HepG2 (cell line): ENCODE results near the gene ELOVL2. TPM values are rescaled to one million over a fixed set of nuclear protein-coding genes. Genes with fewer than 3 reads are reported as not detected.
A peak's percentile ranks its signal among the peaks of the same experiment; 100 is the strongest.

Source experiments
- AKAP8 ChIP-seq: sonication (generic); formaldehyde crosslinking; IDR thresholded peaks from 2 replicates; pipeline ENCODE4 v1.5.1; 2020; ENCODE audit warnings: mild to moderate bottlenecking, missing genetic modification reagents
- BORCS8-MEF2B ChIP-seq: sonication (generic); formaldehyde crosslinking; IDR thresholded peaks from 2 replicates; pipeline ENCODE4 v1.8.0; 2022; ENCODE audit warnings: mild to moderate bottlenecking, missing genetic modification reagents
- FOXK2 ChIP-seq: fragments of 450-650 bp; IDR thresholded peaks from 2 replicates; pipeline ENCODE4 v1.6.1; 2016
- HMG20A ChIP-seq: IDR thresholded peaks from 2 replicates; pipeline ENCODE4 v1.6.1; 2016; ENCODE audit warnings: borderline replicate concordance
- HNF4G ChIP-seq, 2 experiments: sonication (generic) in 1 of 2; formaldehyde crosslinking in 1 of 2; IDR thresholded peaks; 2 replicates each; pipeline versions ENCODE4 v1.4.0 to v1.6.1; 2011 to 2020; ENCODE audit warnings: borderline replicate concordance in 2 of 2, low read depth in 2 of 2, mild to moderate bottlenecking in 2 of 2, low read length in 1 of 2, missing genetic modification reagents in 1 of 2, moderate library complexity in 1 of 2
- JUNB ChIP-seq: sonication (generic); formaldehyde crosslinking; IDR thresholded peaks from 2 replicates; pipeline ENCODE4 v1.8.0; 2022; ENCODE audit warnings: missing genetic modification reagents, mild to moderate bottlenecking, borderline replicate concordance
- MAF1 ChIP-seq: sonication (generic); formaldehyde crosslinking; IDR thresholded peaks from 2 replicates; pipeline ENCODE4 v1.5.0; 2020; ENCODE audit warnings: missing genetic modification reagents, borderline replicate concordance
- NR2F2 ChIP-seq: IDR thresholded peaks from 2 replicates; pipeline ENCODE4 v1.6.1; 2012; ENCODE audit warnings: low read depth, inconsistent platforms, borderline replicate concordance
- REST ChIP-seq, 2 experiments: IDR thresholded peaks; 2 replicates each; pipeline ENCODE4 v1.6.1; 2011 to 2012; ENCODE audit warnings: low read length in 2 of 2, borderline replicate concordance in 1 of 2, low read depth in 1 of 2, mild to moderate bottlenecking in 1 of 2, moderate library complexity in 1 of 2
- SRSF1 ChIP-seq: fragments of 200-400 bp; formaldehyde crosslinking; optimal IDR thresholded peaks from 2 replicates; pipeline ENCODE3; 2017; ENCODE audit warnings: mild to moderate bottlenecking, low read depth, low read length, moderate library complexity
- STAT5B ChIP-seq: sonication (generic); formaldehyde crosslinking; IDR thresholded peaks from 2 replicates; pipeline ENCODE4 v1.4.0; 2020; ENCODE audit warnings: missing genetic modification reagents
- ZBTB21 ChIP-seq: sonication (generic); formaldehyde crosslinking; IDR thresholded peaks from 2 replicates; pipeline ENCODE4 v1.4.0; 2020; ENCODE audit warnings: missing genetic modification reagents
- ZNF17 ChIP-seq: sonication (generic); formaldehyde crosslinking; IDR thresholded peaks from 2 replicates; pipeline ENCODE4 v1.5.0; 2020; ENCODE audit warnings: mild to moderate bottlenecking, missing genetic modification reagents
- ZNF20 ChIP-seq: sonication (generic); formaldehyde crosslinking; IDR thresholded peaks from 2 replicates; pipeline ENCODE4 v1.4.0; 2020; ENCODE audit warnings: mild to moderate bottlenecking, moderate library complexity, missing genetic modification reagents
- ZNF331 ChIP-seq: sonication (generic); formaldehyde crosslinking; IDR thresholded peaks from 2 replicates; pipeline ENCODE4 v1.4.0; 2020; ENCODE audit warnings: missing genetic modification reagents
- ZNF362 ChIP-seq: sonication (generic); formaldehyde crosslinking; IDR thresholded peaks from 2 replicates; pipeline ENCODE4 v1.4.0; 2020; ENCODE audit warnings: missing genetic modification reagents, mild to moderate bottlenecking, borderline replicate concordance
- ZNF431 ChIP-seq: sonication (generic); formaldehyde crosslinking; IDR thresholded peaks from 2 replicates; pipeline ENCODE4 v1.9.0; 2022; ENCODE audit warnings: missing genetic modification reagents, low read depth, mild to moderate bottlenecking, borderline replicate concordance
- ZNF550 ChIP-seq: sonication (generic); formaldehyde crosslinking; IDR thresholded peaks from 2 replicates; pipeline ENCODE4 v1.4.0; 2020; ENCODE audit warnings: mild to moderate bottlenecking, missing genetic modification reagents, borderline replicate concordance
- ZNF605 ChIP-seq: sonication (generic); formaldehyde crosslinking; IDR thresholded peaks from 2 replicates; pipeline ENCODE4 v1.8.0; 2022; ENCODE audit warnings: mild to moderate bottlenecking, missing genetic modification reagents
- ZNF660 ChIP-seq: sonication (generic); formaldehyde crosslinking; IDR thresholded peaks from 2 replicates; pipeline ENCODE4 v1.5.1; 2020; ENCODE audit warnings: mild to moderate bottlenecking, low read depth, missing genetic modification reagents, borderline replicate concordance
- ZNF775 ChIP-seq: sonication (generic); formaldehyde crosslinking; IDR thresholded peaks from 2 replicates; pipeline ENCODE4 v1.4.0; 2020; ENCODE audit warnings: missing genetic modification reagents, mild to moderate bottlenecking, moderate library complexity, borderline replicate concordance
- ZNF784 ChIP-seq: sonication (generic); formaldehyde crosslinking; IDR thresholded peaks from 2 replicates; pipeline ENCODE4 v1.5.1; 2020; ENCODE audit warnings: missing genetic modification reagents, mild to moderate bottlenecking, borderline replicate concordance
- polyA plus RNA-seq, 8 experiments: library from polyadenylated mRNA; depleted of rRNA in 3 of 8; stranded (reverse) in 7 of 8; unstranded in 1 of 8; fragments of >200 nt; fragmentation: Illumina TruSeq in 4 of 8; extraction: Trizol in 4 of 8; gene quantifications; 2 replicates each; pipeline versions ENCODE4 v1.2.1 to v1.2.3, GENCODE V29; 2011 to 2016; ENCODE audit warnings: low read depth in 4 of 8, missing spikeins in 1 of 8, mixed read lengths in 1 of 8; ENCODE audit not compliant: insufficient read depth in 1 of 8
- total RNA-seq, 5 experiments: library from RNA; depleted of rRNA; stranded (reverse); fragments of >200 nt; fragmentation: Illumina TruSeq; extraction: Trizol; gene quantifications; 2 replicates each; pipeline ENCODE4 v1.2.3, GENCODE V29; 2016; ENCODE audit warnings: low read depth in 1 of 5
- TF ChIP-seq, protein P1 (sequence below): sonication (generic); formaldehyde crosslinking; IDR thresholded peaks from 2 replicates; pipeline ENCODE4 v1.4.0; 2020; ENCODE audit warnings: missing genetic modification reagents, borderline replicate concordance

The ELOVL2 gene
- total and polyA plus RNA-seq, 2 of the 13 experiments (the other 11 are each of a cell fraction or from before 2014, with no cell fraction given): 43.6 to 65.4 TPM

DNA sequence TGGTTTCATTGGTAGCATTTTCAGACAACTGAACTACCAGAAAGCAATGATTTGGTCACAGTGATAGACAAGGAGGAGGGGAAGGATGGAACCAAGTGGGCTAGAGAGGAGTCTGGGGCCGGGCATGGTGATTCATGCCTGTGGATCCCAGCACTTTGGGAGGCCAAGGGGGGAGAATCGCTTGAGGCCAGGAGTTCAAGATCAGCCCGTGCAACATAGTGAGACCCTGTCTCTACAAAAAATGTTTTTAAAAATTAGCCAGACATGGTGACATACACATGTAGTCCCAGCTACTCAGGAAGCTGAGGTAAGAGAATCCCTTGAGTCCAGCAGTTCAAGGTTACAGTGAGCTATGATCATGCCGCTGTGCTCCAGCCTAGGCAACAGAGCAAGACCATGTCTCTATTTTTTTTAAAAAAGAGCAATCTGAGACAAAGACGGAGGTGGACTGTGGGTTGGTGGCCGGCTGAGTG is 86.7 kb downstream of the ELOVL2 start (continued):
- TF ChIP-seq ZNF431: 0 out of 2 replicates have a peak, but pooled peaks have one; percentile 45
- TF ChIP-seq ZNF20 (CRISPR knock-in tag): no peak
- no peak for TF ChIP-seq ZNF550 (CRISPR knock-in tag)
- 0 out of 2 replicates have a peak, but pooled peaks have one; percentile 22 for TF ChIP-seq ZNF775 (CRISPR knock-in tag)
- no peak for TF ChIP-seq ZNF660 (CRISPR knock-in tag)
- no peak for TF ChIP-seq STAT5B
- TF ChIP-seq ZBTB21 (CRISPR knock-in tag): no peak; the same call in 1 of the 2 replicates
- TF ChIP-seq ZNF362 (CRISPR knock-in tag): peak; percentile 97
- no peak for TF ChIP-seq NR2F2
- peak; percentile 71; the same call in 1 of the 2 replicates for TF ChIP-seq ZNF331 (CRISPR knock-in tag)
- TF ChIP-seq HNF4G (IDR thresholded peaks at IDR 0.05; ENCODE audit: borderline replicate concordance, low read depth, low read length): peak; percentile 70; the same call in 1 of the 2 replicates
- TF ChIP-seq HNF4G (CRISPR knock-in tag; IDR thresholded peaks at IDR 0.05; ENCODE audit: borderline replicate concordance, low read depth): peak; percentile 64; the same call in 1 of the 2 replicates
- peak; percentile 55; the same call in 1 of the 2 replicates for TF ChIP-seq JUNB (CRISPR knock-in tag)
- TF ChIP-seq FOXK2: peak; percentile 52; the same call in 1 of the 2 replicates
- no peak for TF ChIP-seq SRSF1
- TF ChIP-seq MAF1 (CRISPR knock-in tag): no peak
- no peak for TF ChIP-seq BORCS8-MEF2B (CRISPR knock-in tag)
- no peak for TF ChIP-seq ZNF784
- TF ChIP-seq ZNF17 (CRISPR knock-in tag): no peak
- TF ChIP-seq, protein P1, sequence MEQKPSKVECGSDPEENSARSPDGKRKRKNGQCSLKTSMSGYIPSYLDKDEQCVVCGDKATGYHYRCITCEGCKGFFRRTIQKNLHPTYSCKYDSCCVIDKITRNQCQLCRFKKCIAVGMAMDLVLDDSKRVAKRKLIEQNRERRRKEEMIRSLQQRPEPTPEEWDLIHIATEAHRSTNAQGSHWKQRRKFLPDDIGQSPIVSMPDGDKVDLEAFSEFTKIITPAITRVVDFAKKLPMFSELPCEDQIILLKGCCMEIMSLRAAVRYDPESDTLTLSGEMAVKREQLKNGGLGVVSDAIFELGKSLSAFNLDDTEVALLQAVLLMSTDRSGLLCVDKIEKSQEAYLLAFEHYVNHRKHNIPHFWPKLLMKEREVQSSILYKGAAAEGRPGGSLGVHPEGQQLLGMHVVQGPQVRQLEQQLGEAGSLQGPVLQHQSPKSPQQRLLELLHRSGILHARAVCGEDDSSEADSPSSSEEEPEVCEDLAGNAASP (CRISPR knock-in tag): 0 out of 2 replicates have a peak, but pooled peaks have one; percentile 55
- TF ChIP-seq ZNF605 (CRISPR knock-in tag): no peak
- peak in 1 of 2 experiments; percentile 35; a peak in 1 of 4 replicates for TF ChIP-seq REST (IDR thresholded peaks at IDR 0.05; ENCODE audit: borderline replicate concordance in 1 of 2, low read depth in 1 of 2, low read length in 2 of 2)
- TF ChIP-seq HMG20A (CRISPR knock-in tag): peak; percentile 92; the same call in 1 of the 2 replicates
- no peak for TF ChIP-seq AKAP8
